ENCODE measurements around the gene HNRNPUL2. TPM values are rescaled to one million over a fixed set of nuclear protein-coding genes. Genes with fewer than 3 reads are reported as not detected.
"Not testable (repeated sequence)": the region's sequence is repeated elsewhere in the genome, so short reads cannot be mapped to it uniquely, and the experiment has no call there.

Gene HNRNPUL2
- total and polyA plus RNA-seq, 2 donors = 25.9 to 50.4 TPM

GRCh38 chr11:62705880-62706849 is 21.1 kb downstream of the HNRNPUL2 start:
- peak overlapping the region; percentile 69 for H3K4me3 ChIP-seq (ENCODE audit: low read depth, low read length)
- no peak overlapping the region for H3K27ac ChIP-seq (ENCODE audit: low read depth)
- DNase-seq (ENCODE audit: extremely low spot score) = peak; percentile 77
- H3K36me3 ChIP-seq (ENCODE audit: insufficient read depth) = no peaks in the 10 kb centered on the region
- no peaks in the 10 kb centered on the region for H3K4me1 ChIP-seq (ENCODE audit: insufficient read depth)
- whole genome bisulfite sequencing = 4% methylated on average over 73 of the region's 73 CpGs

- Histone ChIP-seq H3K36me3 (ENCODE audit: insufficient read depth) (no peaks in the 10 kb centered on the region), H3K4me1 (ENCODE audit: insufficient read depth) (no peaks in the 10 kb centered on the region), H3K27ac (ENCODE audit: low read depth) (peak overlapping the region; percentile 11), H3K4me3 (ENCODE audit: low read depth, low read length) (peak overlapping the region; percentile 69)
- 45% methylated on average over 7 of the region's 7 CpGs for WGBS
- no peak for DNase-seq (ENCODE audit: extremely low spot score)
These were observed 21.8 kb downstream of the HNRNPUL2 start for GRCh38 chr11:62705413-62705812.

GRCh38 chr11:62703921-62704320 is 23.3 kb downstream of the HNRNPUL2 start:
- WGBS = 94% methylated on average over 4 of the region's 4 CpGs
- not testable (repeated sequence) for H3K36me3 ChIP-seq (ENCODE audit: insufficient read depth); DNase-seq (ENCODE audit: extremely low spot score); H3K4me3 ChIP-seq (ENCODE audit: low read depth, low read length); H3K4me1 ChIP-seq (ENCODE audit: insufficient read depth); H3K27ac ChIP-seq (ENCODE audit: low read depth)

GRCh38 chr11:62702246-62702645 is 25.0 kb downstream of the HNRNPUL2 start:
- Histone ChIP-seq H3K36me3 (ENCODE audit: insufficient read depth) (no peaks in the 10 kb centered on the region), H3K4me1 (ENCODE audit: insufficient read depth) (no peaks in the 10 kb centered on the region), H3K4me3 (ENCODE audit: low read depth, low read length) (no peak overlapping the region), H3K27ac (ENCODE audit: low read depth) (no peak overlapping the region)
- WGBS = 93% methylated on average over 11 of the region's 11 CpGs
- no peak for DNase-seq (ENCODE audit: extremely low spot score)

GRCh38 chr11:62694455-62695167 is 32.6 kb downstream of the HNRNPUL2 start:
- WGBS = 47% methylated on average over 14 of the region's 14 CpGs
- Histone ChIP-seq H3K36me3 (ENCODE audit: insufficient read depth) (peaks cover 7% of the 10 kb centered on the region), H3K4me1 (ENCODE audit: insufficient read depth) (no peaks in the 10 kb centered on the region), H3K27ac (ENCODE audit: low read depth) (no peak overlapping the region), H3K4me3 (ENCODE audit: low read depth, low read length) (no peak overlapping the region)
- DNase-seq (ENCODE audit: extremely low spot score) = no peak

GRCh38 chr11:62693624-62694023 is 33.6 kb downstream of the HNRNPUL2 start:
- DNase-seq (ENCODE audit: extremely low spot score); H3K36me3 ChIP-seq (ENCODE audit: insufficient read depth): not testable (repeated sequence)

GRCh38 chr11:62689421-62690183 is 37.7 kb downstream of the HNRNPUL2 start, which contains the start of gene LRRN4CL:
Gene LRRN4CL, minus strand, starts transcription at chr11:62689530. Its CDS starts 1,022 bp downstream, at chr11:62688508.
- H3K36me3 ChIP-seq (ENCODE audit: insufficient read depth) = peaks cover 7% of the 10 kb centered on the region
- 24% methylated on average over 11 of the region's 11 CpGs for WGBS
- H3K27ac ChIP-seq (ENCODE audit: low read depth) = peak within 1 kb of the TSS; percentile 28
- H3K4me3 ChIP-seq (ENCODE audit: low read depth, low read length) = peak within 1 kb of the TSS; percentile 13
- no peaks in the 10 kb centered on the region for H3K4me1 ChIP-seq (ENCODE audit: insufficient read depth)
- DNase-seq (ENCODE audit: extremely low spot score) = no peak

More at GRCh38 chr11:62693624-62694023, 33.6 kb downstream of the HNRNPUL2 start:
- not testable (repeated sequence) for H3K4me3 ChIP-seq (ENCODE audit: low read depth, low read length); H3K27ac ChIP-seq (ENCODE audit: low read depth); H3K4me1 ChIP-seq (ENCODE audit: insufficient read depth)
- WGBS = 74% methylated on average over 4 of the region's 4 CpGs

- Histone ChIP-seq H3K36me3 (ENCODE audit: insufficient read depth) (peaks cover 7% of the 10 kb centered on the region), H3K27ac (ENCODE audit: low read depth) (no peak overlapping the region), H3K4me3 (ENCODE audit: low read depth, low read length) (peak overlapping the region; percentile 13), H3K4me1 (ENCODE audit: insufficient read depth) (no peaks in the 10 kb centered on the region)
- 37% methylated on average over 1 of the region's 1 CpG for WGBS
- DNase-seq (ENCODE audit: extremely low spot score) = no peak
These were observed 38.8 kb downstream of the HNRNPUL2 start for GRCh38 chr11:62688491-62688890.

- Histone ChIP-seq H3K36me3 (ENCODE audit: insufficient read depth) (peaks cover 7% of the 10 kb centered on the region), H3K27ac (ENCODE audit: low read depth) (no peak overlapping the region), H3K4me3 (ENCODE audit: low read depth, low read length) (peak overlapping the region; percentile 38), H3K4me1 (ENCODE audit: insufficient read depth) (no peaks in the 10 kb centered on the region)
- 38% methylated on average over 74 of the region's 74 CpGs for WGBS
- no peak for DNase-seq (ENCODE audit: extremely low spot score)
These were observed 39.5 kb downstream of the HNRNPUL2 start for GRCh38 chr11:62687508-62688396.

GRCh38 chr11:62682518-62682917 is 44.7 kb downstream of the HNRNPUL2 start:
- Histone ChIP-seq H3K36me3 (ENCODE audit: insufficient read depth) (no peaks in the 10 kb centered on the region), H3K4me1 (ENCODE audit: insufficient read depth) (no peaks in the 10 kb centered on the region), H3K4me3 (ENCODE audit: low read depth, low read length) (no peak overlapping the region), H3K27ac (ENCODE audit: low read depth) (no peak overlapping the region)
- no peak for DNase-seq (ENCODE audit: extremely low spot score)
- 88% methylated on average over 7 of the region's 7 CpGs for whole genome bisulfite sequencing

GRCh38 chr11:62680825-62681240 is 46.4 kb downstream of the HNRNPUL2 start:
- DNase-seq (ENCODE audit: extremely low spot score) = no peak
- Histone ChIP-seq H3K36me3 (ENCODE audit: insufficient read depth) (no peaks in the 10 kb centered on the region), H3K27ac (ENCODE audit: low read depth) (no peak overlapping the region), H3K4me1 (ENCODE audit: insufficient read depth) (no peaks in the 10 kb centered on the region), H3K4me3 (ENCODE audit: low read depth, low read length) (no peak overlapping the region)
- WGBS = 47% methylated on average over 4 of the region's 4 CpGs

Measured in urinary bladder (tissue), 4 donors.